Adrenal gland (tissue), 12 donors: ENCODE measurements around the gene POLR3B. TPM values are rescaled to one million over a fixed set of nuclear protein-coding genes. Genes with fewer than 3 reads are reported as not detected.

Experiments used
- DNase-seq, 7 donors: peaks; one replicate each; pipeline ENCODE4 v3.0.0-alpha.2; 2019 to 2020
- H3K27ac ChIP-seq, 5 donors: fragments of 200-600 bp; sonication (generic) in 4 of 5; 1 replicate in 3 of 5; 2 replicates in 2 of 5; pipeline versions ENCODE4 v1.5.1 to v1.8.0; 2016 to 2020; ENCODE audit warnings: mild to moderate bottlenecking in 1 of 5
- H3K27me3 ChIP-seq: fragments of 200-600 bp; 2 replicates; pipeline ENCODE4 v1.8.0; 2021
- H3K36me3 ChIP-seq, 2 donors: fragments of 200-600 bp; replicated peaks in 1 of 2; 1 replicate in 1 of 2; 2 replicates in 1 of 2; pipeline versions ENCODE4 v1.5.1 to v1.8.0; 2018 to 2022
- H3K4me1 ChIP-seq, 2 donors: fragments of 200-600 bp; replicated peaks in 1 of 2; 1 replicate in 1 of 2; 2 replicates in 1 of 2; pipeline versions ENCODE4 v1.5.1 to v1.8.0; 2018 to 2021
- H3K4me3 ChIP-seq, 4 donors: fragments of 200-600 bp; sonication (generic) in 3 of 4; one replicate each; pipeline ENCODE4 v1.5.1; 2016 to 2018
- H3K9me3 ChIP-seq, 3 donors: fragments of 200-600 bp; sonication (generic) in 1 of 3; replicated peaks in 1 of 3; 1 replicate in 2 of 3; 2 replicates in 1 of 3; pipeline versions ENCODE4 v1.5.1 to v1.8.0; 2016 to 2021
- CTCF ChIP-seq, 6 experiments: fragments of 450-650 bp in 4 of 6; fragments of 200-600 bp in 2 of 6; sonication (generic) in 1 of 6; IDR thresholded peaks; 1 replicate in 5 of 6; 2 replicates in 1 of 6; pipeline versions ENCODE4 v1.5.1 to v1.8.0; 2016 to 2021; ENCODE audit warnings: antibody characterized with exemption in 6 of 6, mild to moderate bottlenecking in 2 of 6, moderate library complexity in 1 of 6
- POLR2A ChIP-seq, 2 donors: fragments of 450-650 bp; IDR thresholded peaks; one replicate each; pipeline ENCODE4 v1.6.1; 2017; ENCODE audit warnings: antibody characterized with exemption in 2 of 2, mild to moderate bottlenecking in 2 of 2, moderate library complexity in 1 of 2
- WGBS, 4 donors: extraction: QIAGEN DNeasy Blood & Tissue Kit in 2 of 4; methylation state at CpG; one replicate each; pipeline versions ENCODE4 v1.1.5 to v1.1.7; 2013 to 2017; 5-methylcytosine and 5-hydroxymethylcytosine counted together
- intact Hi-C, 2 donors: fragments of 100-400 bp; cut with DNase I; formaldehyde crosslinking; loops; one replicate each; pipeline versions ENCODE4 v1.14.1 to v1.15.0; 2022 to 2023
- polyA plus RNA-seq, 3 donors: library from polyadenylated mRNA; stranded (reverse); fragments of 200-250 nt in 2 of 3; fragments of 350-450 nt in 1 of 3; fragmentation: Illumina TruSeq in 1 of 3; extraction: RNeasy Lipid Tissue Mini Kit (QIAGEN cat#74804) in 1 of 3; gene quantifications; one replicate each; pipeline ENCODE4 v1.2.3, GENCODE V29; 2013 to 2014
- total RNA-seq, 9 donors: library from RNA; depleted of rRNA in 4 of 9; stranded (reverse); fragments of >200 nt in 4 of 9; fragments of 120-200 nt in 1 of 9; fragmentation: NEBNext Ultra II Directional in 1 of 9; extraction: Animal tissue kit (Norgen Biotek cat#: 25700) in 1 of 9; gene quantifications; one replicate each; pipeline versions ENCODE4 v1.1.0 to v1.2.4, GENCODE V29; 2013 to 2023
- donor health status: healthy with polysubstance abuse.
- donor health status: Bipolar disorder and iron deficiency.
- donor health status: DM: yes; HTN: yes; CAD: no.
- donor health status: DM: no; HTN: no; CAD: no.
- donor health status: DM: no; HTN: no; CAD: no.
- donor health status: DM: yes; HTN: yes; CAD: no.

POLR3B gene
- total and polyA plus RNA-seq, 12 donors, result 2.6 to 33.8 (median 13.7) TPM

- H3K27me3 ChIP-seq, result peaks cover 4% of the 10 kb centered on the region
- 69 to 81% (median 72%) methylated on average over 3 of the region's 3 CpGs for WGBS, 4 donors
- H3K27ac ChIP-seq, result no peak overlapping the region
- no peaks in the 10 kb centered on the region for H3K9me3 ChIP-seq
- DNase-seq, result no peak
- H3K36me3 ChIP-seq, result no peaks in the 10 kb centered on the region
- TF ChIP-seq CTCF (IDR thresholded peaks at IDR 0.05) (no peak), POLR2A (IDR thresholded peaks at IDR 0.05) (no peak)
- H3K4me3 ChIP-seq, result no peak overlapping the region
- intact Hi-C loops, result no loop called here
- H3K4me1 ChIP-seq, result no peaks in the 10 kb centered on the region
These were observed 165.2 kb downstream of the POLR3B start for GRCh38 chr12:106522708-106523107.

GRCh38 chr12:106527356-106527755 is 169.8 kb downstream of the POLR3B start:
- 45 to 86% (median 61%) methylated on average over 2 of the region's 2 CpGs for WGBS, 4 donors
- Histone ChIP-seq H3K9me3 (no peaks in the 10 kb centered on the region), H3K27ac (no peak overlapping the region), H3K4me1 (no peaks in the 10 kb centered on the region), H3K4me3 (no peak overlapping the region), H3K36me3 (no peaks in the 10 kb centered on the region), H3K27me3 (no peaks in the 10 kb centered on the region)
- intact Hi-C loops, result no loop called here
- no peak for DNase-seq
- TF ChIP-seq POLR2A (IDR thresholded peaks at IDR 0.05) (no peak), CTCF (IDR thresholded peaks at IDR 0.05) (no peak)

GRCh38 chr12:106541201-106541600 is 183.7 kb downstream of the POLR3B start:
- TF ChIP-seq CTCF (IDR thresholded peaks at IDR 0.05) (no peak), POLR2A (IDR thresholded peaks at IDR 0.05) (no peak)
- no peaks in the 10 kb centered on the region for H3K36me3 ChIP-seq
- no peak for DNase-seq
- H3K4me3 ChIP-seq, result no peak overlapping the region
- H3K9me3 ChIP-seq, result no peaks in the 10 kb centered on the region
- H3K27me3 ChIP-seq, result peaks cover 7% of the 10 kb centered on the region
- intact Hi-C loops, result no loop called here
- H3K27ac ChIP-seq, result no peak overlapping the region
- H3K4me1 ChIP-seq, result no peaks in the 10 kb centered on the region

- H3K4me1 ChIP-seq, result no peaks in the 10 kb centered on the region
- H3K9me3 ChIP-seq, result no peaks in the 10 kb centered on the region
- no peak for TF ChIP-seq POLR2A (IDR thresholded peaks at IDR 0.05)
- no peak for TF ChIP-seq CTCF (IDR thresholded peaks at IDR 0.05)
- no peak for DNase-seq
- intact Hi-C loops, result no loop called here
- no peaks in the 10 kb centered on the region for H3K36me3 ChIP-seq
- no peaks in the 10 kb centered on the region for H3K27me3 ChIP-seq
- no peak overlapping the region for H3K4me3 ChIP-seq
- WGBS, 4 donors, result 74 to 84% (median 81%) methylated on average over 7 to 9 of the region's 9 CpGs
- H3K27ac ChIP-seq, result no peak overlapping the region
These were observed 193.9 kb downstream of the POLR3B start for GRCh38 chr12:106551410-106551809.
